Measurements from ENCODE around the gene ZNF724. TPM values are rescaled to one million over a fixed set of nuclear protein-coding genes. Genes with fewer than 3 reads are reported as not detected.

ZNF724 gene
- total and polyA plus RNA-seq, 7 donors = 0.06 to 0.99 (median 0.17) TPM

- DNase-seq (no peak), ATAC-seq (no peak)
- 77 to 94% (median 89%) methylated on average over 5 of the region's 5 CpGs for WGBS, 3 donors
- no peak overlapping the region for H3K27ac ChIP-seq
- H3K4me1 ChIP-seq = no peaks in the 10 kb centered on the region
- no peak for TF ChIP-seq CTCF (IDR thresholded peaks at IDR 0.05)
- H3K4me3 ChIP-seq = no peak overlapping the region
- no peaks in the 10 kb centered on the region for H3K27me3 ChIP-seq (ENCODE audit: insufficient read depth in 3 of 3, low read length in 2 of 3)
- intact Hi-C loops (cut with DNase I) = no loop called here
- H3K36me3 ChIP-seq (ENCODE audit: insufficient read depth in 1 of 2, low read depth in 1 of 2) = peaks cover 3 to 38% of the 10 kb centered on the region in 2 donors
- H3K9me3 ChIP-seq = peaks cover 1% of the 10 kb centered on the region
These were observed 12.7 kb upstream of the ZNF724 start for GRCh38 chr19:23262920-23263319.

GRCh38 chr19:23261496-23262020, 11.4 kb upstream of the ZNF724 start:
- TF ChIP-seq CTCF (IDR thresholded peaks at IDR 0.05) = no peak
- peaks cover 3 to 26% of the 10 kb centered on the region in 2 donors for H3K36me3 ChIP-seq (ENCODE audit: insufficient read depth in 1 of 2, low read depth in 1 of 2)
- DNase-seq (no peak), ATAC-seq (no peak)
- no peak overlapping the region for H3K27ac ChIP-seq
- WGBS, 3 donors = 90 to 91% (median 90%) methylated on average over 3 of the region's 3 CpGs
- peaks cover 5% of the 10 kb centered on the region for H3K9me3 ChIP-seq
- intact Hi-C loops (cut with DNase I) = no loop called here
- H3K27me3 ChIP-seq (ENCODE audit: insufficient read depth in 3 of 3, low read length in 2 of 3) = no peaks in the 10 kb centered on the region
- no peak overlapping the region for H3K4me3 ChIP-seq
- H3K4me1 ChIP-seq = no peaks in the 10 kb centered on the region

GRCh38 chr19:23260956-23261355, 10.8 kb upstream of the ZNF724 start:
- Histone ChIP-seq H3K27ac (no peak overlapping the region), H3K4me1 (no peaks in the 10 kb centered on the region), H3K27me3 (ENCODE audit: insufficient read depth in 3 of 3, low read length in 2 of 3) (no peaks in the 10 kb centered on the region), H3K4me3 (no peak overlapping the region), H3K9me3 (peaks cover 5% of the 10 kb centered on the region), H3K36me3 (ENCODE audit: insufficient read depth in 1 of 2, low read depth in 1 of 2) (peaks cover 3 to 23% of the 10 kb centered on the region in 2 donors)
- no peak for TF ChIP-seq CTCF (IDR thresholded peaks at IDR 0.05)
- DNase-seq = no peak
- intact Hi-C loops (cut with DNase I) = no loop called here
- WGBS, 3 donors = 85 to 93% (median 86%) methylated on average over 5 of the region's 5 CpGs
- no peak for ATAC-seq

GRCh38 chr19:23259961-23260360, 9.8 kb upstream of the ZNF724 start:
- 89 to 94% (median 92%) methylated on average over 2 of the region's 2 CpGs for WGBS, 3 donors
- ATAC-seq (no peak), DNase-seq (no peak)
- no peak overlapping the region for H3K27ac ChIP-seq
- no peak for TF ChIP-seq CTCF (IDR thresholded peaks at IDR 0.05)
- intact Hi-C loops (cut with DNase I) = no loop called here
- peaks cover 5% of the 10 kb centered on the region for H3K9me3 ChIP-seq
- H3K36me3 ChIP-seq (ENCODE audit: insufficient read depth in 1 of 2, low read depth in 1 of 2) = peaks cover 3 to 23% of the 10 kb centered on the region in 2 donors
- no peak overlapping the region for H3K4me3 ChIP-seq
- H3K4me1 ChIP-seq = no peaks in the 10 kb centered on the region
- H3K27me3 ChIP-seq (ENCODE audit: insufficient read depth in 3 of 3, low read length in 2 of 3) = no peaks in the 10 kb centered on the region

- H3K27ac ChIP-seq = no peak overlapping the region
- peaks cover 3 to 16% of the 10 kb centered on the region in 2 donors for H3K36me3 ChIP-seq (ENCODE audit: insufficient read depth in 1 of 2, low read depth in 1 of 2)
- H3K4me1 ChIP-seq = no peaks in the 10 kb centered on the region
- no peak for TF ChIP-seq CTCF (IDR thresholded peaks at IDR 0.05)
- WGBS, 3 donors = 92 to 97% (median 96%) methylated on average over 4 of the region's 4 CpGs
- intact Hi-C loops (cut with DNase I) = no loop called here
- DNase-seq (no peak), ATAC-seq (no peak)
- H3K27me3 ChIP-seq (ENCODE audit: insufficient read depth in 3 of 3, low read length in 2 of 3) = no peaks in the 10 kb centered on the region
- peaks cover 5% of the 10 kb centered on the region for H3K9me3 ChIP-seq
- H3K4me3 ChIP-seq = no peak overlapping the region
These were observed 5.5 kb upstream of the ZNF724 start for GRCh38 chr19:23255700-23256099.

All from psoas muscle (tissue), 8 donors.